ENCODE results near the gene TLL2.

TLL2 gene

GRCh38 chr10:96421995-96422394 is 91.7 kb downstream of the TLL2 start:
- TF ChIP-seq REST (IDR thresholded peaks at IDR 0.05; ENCODE audit: insufficient read depth in 1 of 2, low read depth in 2 of 2, low read length in 2 of 2): no peak
- no peak for TF ChIP-seq TAF1 (IDR thresholded peaks at IDR 0.05; ENCODE audit: borderline replicate concordance, insufficient read depth, low read length)
- TF ChIP-seq POLR2AphosphoS5 (IDR thresholded peaks at IDR 0.05; ENCODE audit: low read depth, low read length): no peak
- TF ChIP-seq FOXP2 (optimal IDR thresholded peaks at IDR 0.05; ENCODE audit: borderline replicate concordance, extremely low read depth, extremely low read length, insufficient read depth): no peak
- TF ChIP-seq SIN3A (IDR thresholded peaks at IDR 0.05; ENCODE audit: borderline replicate concordance, insufficient read depth, low read length): no peak

- no peak for TF ChIP-seq TAF1 (IDR thresholded peaks at IDR 0.05; ENCODE audit: borderline replicate concordance, insufficient read depth, low read length)
- TF ChIP-seq REST (IDR thresholded peaks at IDR 0.05; ENCODE audit: insufficient read depth in 1 of 2, low read depth in 2 of 2, low read length in 2 of 2): no peak
- no peak for TF ChIP-seq FOXP2 (optimal IDR thresholded peaks at IDR 0.05; ENCODE audit: borderline replicate concordance, extremely low read depth, extremely low read length, insufficient read depth)
- no peak for TF ChIP-seq POLR2AphosphoS5 (IDR thresholded peaks at IDR 0.05; ENCODE audit: low read depth, low read length)
- no peak for TF ChIP-seq SIN3A (IDR thresholded peaks at IDR 0.05; ENCODE audit: borderline replicate concordance, insufficient read depth, low read length)
These were observed 93.3 kb downstream of the TLL2 start for GRCh38 chr10:96420228-96421009.

GRCh38 chr10:96419351-96419750 is 94.4 kb downstream of the TLL2 start:
- TF ChIP-seq FOXP2 (optimal IDR thresholded peaks at IDR 0.05; ENCODE audit: borderline replicate concordance, extremely low read depth, extremely low read length, insufficient read depth) (no peak), SIN3A (IDR thresholded peaks at IDR 0.05; ENCODE audit: borderline replicate concordance, insufficient read depth, low read length) (no peak), POLR2AphosphoS5 (IDR thresholded peaks at IDR 0.05; ENCODE audit: low read depth, low read length) (no peak), TAF1 (IDR thresholded peaks at IDR 0.05; ENCODE audit: borderline replicate concordance, insufficient read depth, low read length) (no peak), REST (IDR thresholded peaks at IDR 0.05; ENCODE audit: insufficient read depth in 1 of 2, low read depth in 2 of 2, low read length in 2 of 2) (no peak)

GRCh38 chr10:96418582-96418981 is 95.1 kb downstream of the TLL2 start:
- no peak for TF ChIP-seq FOXP2 (optimal IDR thresholded peaks at IDR 0.05; ENCODE audit: borderline replicate concordance, extremely low read depth, extremely low read length, insufficient read depth)
- TF ChIP-seq REST (IDR thresholded peaks at IDR 0.05; ENCODE audit: insufficient read depth in 1 of 2, low read depth in 2 of 2, low read length in 2 of 2): no peak
- no peak for TF ChIP-seq TAF1 (IDR thresholded peaks at IDR 0.05; ENCODE audit: borderline replicate concordance, insufficient read depth, low read length)
- no peak for TF ChIP-seq SIN3A (IDR thresholded peaks at IDR 0.05; ENCODE audit: borderline replicate concordance, insufficient read depth, low read length)
- no peak for TF ChIP-seq POLR2AphosphoS5 (IDR thresholded peaks at IDR 0.05; ENCODE audit: low read depth, low read length)
